ENCODE data around the gene RTP2.

The RTP2 gene, protein sequence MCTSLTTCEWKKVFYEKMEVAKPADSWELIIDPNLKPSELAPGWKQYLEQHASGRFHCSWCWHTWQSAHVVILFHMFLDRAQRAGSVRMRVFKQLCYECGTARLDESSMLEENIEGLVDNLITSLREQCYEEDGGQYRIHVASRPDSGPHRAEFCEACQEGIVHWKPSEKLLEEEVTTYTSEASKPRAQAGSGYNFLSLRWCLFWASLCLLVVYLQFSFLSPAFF

DNA sequence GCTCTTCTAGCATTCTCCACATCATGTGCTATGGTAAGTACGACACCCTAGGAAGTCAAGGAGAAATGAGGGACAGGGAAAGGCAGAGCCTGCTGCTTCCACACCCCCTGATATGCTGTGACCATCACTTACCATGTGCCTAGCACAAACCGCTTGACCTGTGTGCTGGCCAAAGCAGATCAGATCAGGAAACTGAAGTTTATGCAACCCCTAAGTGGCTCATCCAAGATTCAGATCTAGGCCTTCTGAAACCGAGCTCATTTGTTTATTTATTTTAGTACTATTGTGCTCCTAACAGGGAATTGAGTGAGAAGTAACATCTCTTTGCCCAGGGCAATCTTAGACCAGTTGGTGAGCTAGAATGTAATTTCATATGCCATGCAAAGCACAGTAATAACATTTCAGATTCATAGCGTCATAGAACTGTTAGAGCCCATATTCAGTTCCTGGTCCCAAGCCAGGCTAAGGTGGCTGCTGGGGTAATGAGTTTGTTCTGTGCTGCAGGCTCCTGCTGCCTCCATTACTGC is at the start of gene RTP2:
Gene RTP2, minus strand, starts transcription at position 51 of the 527 bp plus-strand sequence. CDS start 429 bp downstream, outside the sequence.
- no peak for DNase-seq (ENCODE audit: low read depth in 3 of 3)

DNA sequence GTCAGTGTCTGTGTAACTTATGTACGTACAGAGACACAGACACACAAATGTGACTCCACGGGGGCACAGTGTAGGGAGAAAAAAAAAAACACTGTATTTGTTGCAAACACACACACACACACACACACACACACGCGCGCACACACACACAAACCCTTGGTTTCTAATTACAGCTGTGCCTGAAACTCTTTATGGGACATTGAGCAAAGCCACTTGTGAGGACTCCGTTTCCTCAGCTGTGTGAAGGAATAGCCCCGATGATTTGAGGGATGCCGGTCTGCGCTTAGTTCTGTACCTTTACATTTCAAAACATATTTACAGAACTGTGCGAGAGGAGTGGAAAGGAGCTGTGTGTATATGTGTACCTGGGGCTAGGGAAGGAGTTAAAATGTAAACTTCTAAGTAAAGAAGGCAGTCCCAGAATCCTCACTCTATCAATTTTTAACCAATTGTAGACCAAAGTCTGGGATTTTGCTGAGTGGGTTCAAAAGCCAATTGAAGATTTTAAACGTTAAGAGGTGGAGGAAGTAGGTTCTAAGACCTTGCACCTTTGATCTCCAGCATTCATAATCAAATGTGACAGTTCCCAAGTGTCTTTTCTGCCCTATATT is 48.3 kb upstream of the RTP2 start:
- DNase-seq (ENCODE audit: low read depth in 3 of 3) = no peak

DNA sequence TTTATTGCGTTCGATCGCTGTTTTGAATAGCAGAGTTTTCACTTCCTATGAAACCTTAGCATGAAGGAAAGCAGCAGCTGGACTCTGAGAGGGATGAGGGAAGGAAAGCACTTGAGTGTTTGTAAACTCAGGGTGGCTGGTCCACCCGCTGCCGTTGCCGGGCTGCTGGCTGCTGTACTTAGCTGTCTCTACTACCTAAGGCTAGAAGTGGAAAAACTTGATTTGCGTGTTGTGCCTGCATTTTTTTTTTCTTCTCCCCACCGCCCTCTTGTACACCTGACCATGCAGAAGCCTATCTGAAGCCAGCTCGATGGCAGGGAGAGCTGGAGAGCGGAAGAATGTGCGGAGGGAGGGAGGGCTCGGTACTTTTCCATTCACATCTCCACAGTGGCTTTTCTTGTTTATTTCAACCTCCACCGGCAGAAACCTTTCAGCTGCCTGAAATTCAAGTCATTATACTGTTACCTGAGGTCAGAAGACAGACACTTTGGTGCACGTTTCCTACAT is 47.7 kb upstream of the RTP2 start:
- DNase-seq (ENCODE audit: low read depth in 3 of 3) = no peak

DNA sequence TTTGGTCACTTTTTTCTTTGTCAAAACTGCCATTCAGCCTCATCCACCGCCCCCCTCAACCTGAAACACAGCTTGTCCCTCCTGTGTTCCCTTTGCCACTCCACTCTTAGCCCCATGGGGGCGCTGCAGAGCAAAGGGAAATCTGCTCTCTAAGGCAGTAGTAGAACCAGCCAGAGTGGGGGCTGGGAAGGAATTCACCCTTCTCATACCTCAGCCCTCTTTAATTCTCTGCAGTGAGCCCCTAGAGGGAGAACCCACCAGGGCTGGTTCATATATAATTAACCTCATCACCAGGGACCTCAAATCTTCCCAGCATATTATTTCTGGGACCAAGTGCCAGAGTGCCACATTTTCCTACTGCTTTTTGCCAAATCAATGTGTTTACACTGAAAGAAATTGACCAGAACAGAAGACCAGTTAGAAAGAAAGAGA is 45.7 kb upstream of the RTP2 start:
- peak; percentile 79 to 87 (median 82) for DNase-seq (ENCODE audit: low read depth in 3 of 3)

DNA sequence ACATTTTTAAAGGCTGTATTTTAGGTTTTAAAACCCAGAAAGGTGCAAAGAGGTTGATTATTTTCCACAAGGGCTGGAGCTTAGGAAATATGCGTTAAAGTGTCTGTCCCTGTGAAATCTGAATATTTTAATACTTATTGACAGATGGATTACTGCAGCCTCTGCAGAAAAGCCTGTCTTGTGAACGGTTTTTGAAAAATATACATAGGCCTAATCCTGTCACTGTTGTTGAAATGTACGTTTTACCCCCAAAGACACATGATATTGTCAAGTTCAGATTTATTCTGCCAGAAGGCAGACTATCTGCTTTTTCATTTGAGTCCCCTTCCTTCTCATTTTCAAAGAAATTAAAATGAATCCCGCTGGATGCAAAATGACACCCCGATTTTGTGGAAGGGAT is 45.1 kb upstream of the RTP2 start:
- DNase-seq (ENCODE audit: low read depth in 3 of 3) = no peak

DNA sequence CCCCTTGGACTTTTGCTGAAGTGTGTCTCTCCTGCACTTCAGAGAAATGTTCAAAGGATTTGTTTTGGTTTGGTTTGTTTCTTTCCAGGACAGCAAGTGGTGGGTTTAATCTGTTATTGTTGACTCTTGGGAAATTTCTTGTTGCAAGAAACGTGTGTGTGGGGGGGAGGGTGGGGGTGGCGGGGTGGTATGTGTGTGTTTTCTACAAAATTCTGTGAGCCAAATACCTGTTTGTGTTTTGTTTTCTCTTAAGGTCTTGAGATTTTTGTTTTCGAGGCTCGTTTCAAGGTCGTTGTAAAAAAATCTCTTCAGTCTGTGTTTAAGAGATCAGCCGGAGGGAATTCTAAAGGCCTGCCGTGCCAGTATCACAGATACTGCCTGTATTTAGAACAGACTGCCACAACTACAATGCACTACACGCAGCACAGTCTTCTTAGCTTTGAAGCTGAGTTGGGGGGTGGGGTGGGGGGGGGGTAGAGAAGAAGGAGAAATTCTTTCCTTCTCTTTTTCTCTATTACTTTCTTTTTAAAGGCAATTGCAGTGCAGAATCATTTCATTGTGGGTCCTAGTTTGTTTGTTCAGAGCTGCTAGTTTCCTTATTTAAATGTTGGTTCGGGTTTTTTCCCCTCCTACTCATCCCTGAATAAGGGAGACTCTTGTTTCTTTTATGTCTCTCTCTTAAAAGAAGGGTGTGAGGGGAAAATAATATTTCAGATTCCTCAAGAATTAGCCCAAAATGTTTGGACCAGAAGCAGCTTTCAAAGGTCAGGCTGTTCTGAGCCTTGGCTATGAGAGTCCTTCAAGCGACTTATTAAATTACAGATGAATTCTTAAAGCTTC is 44.3 kb upstream of the RTP2 start:
- DNase-seq (ENCODE audit: low read depth in 3 of 3) = no peak

DNA sequence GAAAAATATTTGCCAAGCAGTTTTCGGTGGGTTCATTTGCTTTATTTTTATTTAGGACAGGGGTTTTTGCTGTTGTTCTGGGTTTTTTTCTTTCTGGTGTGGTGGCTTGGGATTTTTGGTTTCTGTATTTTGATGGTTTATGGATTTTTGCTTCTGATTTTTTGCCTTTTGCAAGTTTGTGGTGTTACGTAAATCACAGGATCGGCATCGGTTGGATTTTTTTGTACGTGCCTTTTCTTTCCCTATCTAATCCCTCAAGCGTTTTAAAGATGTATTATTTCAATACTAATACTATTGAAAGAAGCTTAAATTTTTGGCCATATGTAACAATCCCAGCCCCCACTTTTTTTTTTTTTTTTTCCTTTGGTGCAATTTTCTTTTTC is 43.7 kb upstream of the RTP2 start:
- DNase-seq (ENCODE audit: low read depth in 3 of 3) = no peak

DNA sequence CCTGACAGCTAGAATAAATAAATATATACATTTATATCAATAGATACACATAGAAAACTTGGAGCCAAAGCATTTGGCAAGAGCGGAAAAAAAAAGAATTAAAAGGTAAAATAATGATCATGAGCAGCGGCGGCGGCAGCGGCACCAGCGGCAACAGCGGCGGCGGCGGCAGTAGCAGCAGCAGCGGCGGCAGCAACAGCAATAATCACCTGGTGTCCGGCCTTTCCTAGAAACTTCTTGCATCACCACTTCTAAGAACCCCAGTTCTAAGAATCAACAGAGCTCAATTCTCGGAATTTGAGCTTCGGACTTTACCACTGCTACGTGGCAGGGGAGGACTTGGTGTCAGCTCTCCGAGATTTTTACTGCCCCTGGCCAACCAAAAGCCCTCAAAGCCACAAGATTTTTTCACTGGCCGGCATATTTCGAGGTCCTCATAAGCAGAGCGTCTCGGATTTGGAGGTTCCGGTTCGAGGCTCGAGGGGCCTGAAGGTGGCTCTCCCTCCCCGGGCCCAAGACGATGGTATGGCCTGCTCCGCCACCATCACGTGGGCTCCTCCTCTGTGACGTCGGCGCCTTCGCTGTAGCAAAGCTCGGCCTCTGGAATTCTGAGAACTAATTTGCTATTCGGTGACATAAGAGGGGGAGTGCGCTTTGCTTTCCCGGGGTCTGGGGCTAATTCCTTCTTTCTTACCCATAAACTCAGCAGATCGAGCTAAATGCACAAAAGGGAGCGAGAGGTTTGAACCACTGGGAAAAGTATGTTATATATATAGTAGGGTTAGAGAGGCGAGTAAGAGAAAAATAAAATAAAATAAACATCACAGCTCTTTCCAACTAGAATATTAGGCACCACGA is 43.1 kb upstream of the RTP2 start, which contains the start of gene BCL6:
Gene BCL6, minus strand, starts transcription at position 268 of the 858 bp plus-strand sequence. CDS start 11,775 bp downstream, outside the sequence.
- peak; percentile 71 to 81 (median 76) for DNase-seq (ENCODE audit: low read depth in 3 of 3)

DNA sequence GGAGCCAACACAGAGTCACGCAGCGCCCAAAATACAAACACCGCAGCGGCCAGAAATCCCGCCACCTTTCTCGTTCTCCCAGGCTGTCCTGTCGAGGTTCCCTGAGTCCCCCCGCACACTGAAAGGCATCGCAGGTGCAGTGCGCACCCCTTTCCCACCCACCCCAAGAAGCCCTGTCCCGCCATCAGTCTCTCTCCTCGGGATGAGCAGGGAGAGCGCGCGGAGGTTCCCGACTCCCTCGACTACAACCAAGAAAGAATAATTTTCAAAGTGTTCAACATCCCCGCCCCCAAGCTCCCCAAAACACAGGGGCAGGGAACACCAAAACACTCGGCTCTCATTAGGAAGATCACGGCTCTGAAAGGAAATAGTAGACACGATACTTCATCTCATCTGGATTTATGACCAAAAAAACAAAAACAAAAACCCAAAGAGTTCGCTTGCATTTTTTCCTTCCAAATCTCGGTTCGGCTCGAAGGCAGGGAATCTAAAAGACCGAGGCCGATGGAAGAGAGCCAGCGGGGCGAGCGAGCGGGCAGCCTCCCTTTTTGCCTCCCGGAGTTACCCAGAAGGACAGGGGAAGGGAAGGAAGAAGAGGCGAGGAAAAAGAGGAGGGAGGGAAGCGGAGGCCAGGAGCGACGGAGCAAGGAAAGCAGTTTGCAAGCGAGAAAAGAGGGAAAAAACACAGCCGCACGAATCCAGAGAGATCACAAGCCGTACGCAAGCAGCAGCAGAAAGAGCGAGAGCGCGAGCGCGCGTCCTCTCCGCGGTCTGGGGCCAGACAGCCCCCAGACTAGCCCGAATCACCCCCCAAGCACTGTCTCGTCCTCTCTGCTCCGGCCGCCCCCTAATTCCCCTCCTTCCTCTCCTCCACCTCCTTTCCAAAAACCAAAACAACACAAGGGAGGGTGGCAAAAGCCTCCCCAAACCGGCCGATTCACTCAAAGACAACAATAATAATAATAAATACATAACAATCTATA is 42.1 kb upstream of the RTP2 start:
- peak in 1 of 3 experiments; percentile 25 for DNase-seq (ENCODE audit: low read depth in 3 of 3)

DNA sequence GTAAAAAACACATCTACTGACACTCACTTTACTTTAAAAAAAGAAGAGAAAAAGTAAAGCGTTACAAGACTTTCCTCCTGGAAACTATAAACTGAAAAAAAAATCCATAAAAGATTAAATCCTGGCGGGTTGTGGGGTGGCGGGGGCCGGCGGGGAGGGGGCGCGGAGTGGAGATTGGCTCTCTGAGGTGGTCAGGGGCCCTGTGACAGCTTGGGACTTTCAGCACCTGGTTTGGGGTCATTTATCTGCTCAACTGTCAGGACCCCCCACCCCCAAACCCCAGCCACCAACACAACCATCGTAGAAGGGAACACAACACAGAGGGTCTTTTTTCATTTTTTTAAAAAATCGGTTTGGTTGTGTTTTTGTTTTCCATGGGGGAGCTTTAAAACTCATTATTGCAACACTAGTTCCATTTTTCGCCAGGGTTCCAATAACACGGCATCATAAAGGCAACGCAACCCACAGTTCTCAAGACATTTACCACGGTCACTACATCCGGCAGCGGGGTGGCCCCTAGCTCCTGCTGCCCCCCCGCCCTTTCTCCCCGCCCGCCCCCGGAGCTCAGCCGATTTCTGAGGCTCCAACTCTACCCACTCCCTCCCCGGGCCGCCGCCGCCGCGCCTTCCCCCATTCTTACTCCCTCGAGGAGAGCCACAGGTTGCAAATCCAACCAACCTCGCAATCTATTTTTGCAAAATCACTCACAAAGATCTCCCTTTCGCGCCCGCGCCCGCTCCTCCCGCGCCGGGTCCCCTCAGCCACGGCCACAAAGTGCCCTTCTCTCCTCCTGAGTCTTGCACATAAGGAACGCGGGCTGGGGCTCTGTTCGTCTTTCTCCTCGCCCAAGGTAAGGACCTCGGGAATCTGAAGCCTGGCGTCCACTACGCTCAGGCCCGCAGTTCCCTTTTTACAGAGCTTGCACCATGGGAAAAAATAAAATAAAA is 41.1 kb upstream of the RTP2 start:
- DNase-seq (ENCODE audit: low read depth in 3 of 3) = peak in 2 of 3 experiments; percentile 31 to 50

DNA sequence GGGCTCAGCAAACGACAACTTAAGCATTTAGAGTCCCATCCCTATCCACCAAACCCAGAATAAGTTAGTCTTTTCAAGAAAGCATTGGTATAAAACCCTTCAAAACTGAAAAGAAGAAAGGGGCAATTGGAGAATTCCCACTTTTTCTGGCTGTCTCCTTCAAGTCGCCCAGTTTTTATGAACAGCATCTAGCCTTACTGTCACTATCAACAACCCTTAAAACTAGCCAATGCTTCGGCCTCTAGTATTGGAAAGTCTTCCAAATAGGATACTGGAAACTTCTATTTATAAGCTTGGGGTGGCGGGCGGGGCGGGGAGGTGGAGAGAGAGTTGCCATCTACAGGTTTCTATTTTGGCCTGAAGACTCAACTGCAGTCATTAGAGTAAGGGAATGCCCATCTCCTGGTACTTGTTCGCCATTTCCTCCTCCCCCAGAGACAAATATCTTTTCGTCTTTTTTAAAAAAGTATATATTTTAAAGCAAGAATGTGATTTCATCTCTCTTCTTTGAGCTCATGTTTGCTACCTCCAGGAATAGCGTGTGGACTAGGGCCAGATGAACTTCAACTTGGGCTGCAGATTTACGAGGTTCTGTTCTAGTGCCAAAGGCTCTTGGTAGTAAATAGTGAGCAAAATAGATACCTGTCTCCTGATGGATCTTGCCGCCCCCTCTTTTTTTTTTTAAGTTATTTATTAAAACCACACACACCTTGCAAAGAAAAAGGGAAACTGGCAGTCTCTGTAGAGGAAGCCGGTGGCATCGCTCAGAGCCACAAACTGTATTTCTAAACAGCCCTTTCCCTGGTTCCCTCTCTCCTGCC is 40.2 kb upstream of the RTP2 start:
- no peak for DNase-seq (ENCODE audit: low read depth in 3 of 3)

DNA sequence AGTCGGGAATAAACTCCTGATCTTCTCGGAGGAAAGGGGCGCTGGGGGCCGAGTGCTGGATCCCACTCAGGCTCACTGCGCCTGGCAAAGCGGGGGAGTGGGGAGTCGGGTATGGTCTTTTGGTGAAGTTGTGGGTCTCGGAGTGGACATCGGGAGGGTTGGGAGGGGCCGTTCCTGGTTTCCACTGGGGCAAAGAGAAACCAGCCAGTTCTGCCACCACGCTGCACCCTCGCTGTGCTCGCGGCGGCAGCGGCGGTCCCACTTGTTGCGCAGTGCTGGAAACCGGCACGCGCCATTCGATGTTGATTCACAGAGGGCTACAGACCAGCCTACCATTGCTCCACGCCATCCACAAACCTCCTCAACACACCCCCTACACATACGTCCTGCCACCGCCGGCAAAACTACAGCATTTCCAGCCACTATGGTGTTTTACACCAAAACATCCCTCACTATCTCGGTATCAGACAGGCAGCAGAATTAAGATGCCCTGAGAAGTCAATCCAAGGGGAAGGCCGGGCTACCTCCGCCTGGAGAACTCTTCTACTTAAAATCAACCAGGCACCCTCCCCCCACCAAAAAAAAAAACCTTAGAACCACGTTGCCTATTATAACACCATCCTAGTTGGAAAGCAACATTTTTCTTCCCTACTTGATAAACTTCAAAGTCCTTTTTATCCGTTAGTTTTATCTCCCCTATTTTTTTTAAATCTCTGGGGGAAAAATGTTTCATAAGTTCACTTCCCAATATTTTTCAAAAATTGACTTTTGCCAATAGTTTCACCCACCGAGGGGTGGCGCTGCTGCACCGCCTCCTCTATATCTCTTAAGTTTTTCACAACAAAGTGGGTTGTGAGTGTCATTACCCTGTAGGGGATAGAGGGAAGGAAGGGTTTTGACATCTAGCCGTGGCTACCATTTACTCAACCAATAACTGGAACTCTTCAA is 39.3 kb upstream of the RTP2 start:
- DNase-seq (ENCODE audit: low read depth in 3 of 3) = peak in 2 of 3 experiments; percentile 50 to 63

DNA sequence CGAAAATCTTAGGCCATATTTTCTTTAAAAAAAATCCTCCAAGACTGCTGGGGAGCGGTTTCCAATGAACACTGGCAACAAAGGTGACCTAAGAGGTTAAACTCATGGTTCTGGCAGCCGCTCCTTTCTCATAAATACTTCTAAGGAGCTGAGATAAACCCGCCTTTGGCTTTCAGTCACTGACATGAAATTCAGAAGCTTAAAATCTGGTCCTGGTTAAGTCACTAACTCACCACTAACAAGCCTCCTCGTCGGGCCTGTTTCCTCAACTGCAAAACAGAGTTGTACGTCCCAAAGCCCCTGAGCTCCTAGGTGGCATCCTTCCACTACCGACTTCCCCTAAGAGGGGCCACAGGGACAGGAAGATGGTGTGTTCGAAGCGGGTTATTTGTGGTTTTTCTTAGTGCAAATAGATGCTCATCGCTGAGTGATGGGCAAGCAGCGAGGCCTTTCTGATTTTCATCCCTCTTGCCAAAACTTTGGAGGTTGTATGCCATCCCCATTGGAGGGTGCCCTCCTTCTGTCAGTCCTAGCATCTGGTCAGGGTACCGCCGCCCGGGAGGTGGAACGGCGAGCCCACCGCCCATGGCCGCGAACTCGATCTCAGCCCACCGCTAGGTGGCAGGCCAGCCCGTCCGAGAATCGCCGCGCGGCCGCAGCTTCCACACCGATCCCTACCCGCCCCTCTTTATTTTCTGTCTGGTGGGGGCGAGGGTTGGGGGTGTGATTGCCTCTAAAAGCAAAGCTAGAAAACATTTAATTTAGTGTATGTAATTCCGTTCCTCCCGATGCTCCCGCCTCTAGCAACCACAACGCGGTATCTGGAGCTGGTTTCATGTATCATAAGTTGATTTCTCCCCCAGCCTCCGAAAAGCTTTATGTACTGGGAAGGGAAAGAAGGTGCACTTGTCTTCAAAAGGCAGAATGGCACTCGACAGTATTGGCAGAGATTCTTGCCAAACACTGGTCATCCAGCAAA is 38.4 kb upstream of the RTP2 start:
- DNase-seq (ENCODE audit: low read depth in 3 of 3) = peak in 2 of 3 experiments; percentile 55 to 62

DNA sequence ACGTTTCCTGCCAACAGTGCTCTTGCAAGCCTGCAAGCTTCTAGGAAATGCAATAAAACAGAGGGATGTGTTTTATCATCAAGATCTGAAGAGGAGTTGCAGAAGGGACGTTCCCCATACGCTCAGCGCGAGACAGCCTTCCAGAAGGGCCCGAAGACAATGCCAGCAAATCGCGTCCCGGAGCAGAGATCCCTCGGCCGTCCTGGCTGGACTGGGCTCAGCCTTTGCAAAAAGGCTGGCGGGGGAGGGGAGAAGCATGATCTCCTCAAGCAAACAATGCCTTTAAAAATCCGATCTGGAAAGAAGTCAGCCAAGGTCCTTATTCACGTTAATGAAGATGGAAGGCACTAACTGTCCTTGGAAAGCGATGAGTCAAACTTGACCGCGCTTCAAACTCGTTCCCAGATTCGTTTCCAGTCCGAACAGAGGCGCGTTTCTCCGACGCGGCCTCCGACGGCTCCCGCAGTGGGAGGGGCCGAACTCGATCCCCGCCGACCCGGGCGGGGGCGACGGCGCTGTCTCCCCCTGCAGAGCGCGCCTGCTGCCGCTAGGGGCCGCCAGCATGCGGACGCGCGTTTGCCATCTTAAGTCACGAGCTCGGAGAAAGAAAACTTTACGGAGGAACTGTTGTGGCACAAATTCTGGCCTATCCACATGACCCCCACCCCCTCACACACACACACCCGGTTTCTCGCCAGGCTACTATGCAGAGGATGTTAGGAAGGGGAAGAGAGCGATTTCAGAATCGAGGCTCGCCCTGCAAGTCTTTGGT is 37.4 kb upstream of the RTP2 start:
- peak in 2 of 3 experiments; percentile 65 to 68 for DNase-seq (ENCODE audit: low read depth in 3 of 3)

DNA sequence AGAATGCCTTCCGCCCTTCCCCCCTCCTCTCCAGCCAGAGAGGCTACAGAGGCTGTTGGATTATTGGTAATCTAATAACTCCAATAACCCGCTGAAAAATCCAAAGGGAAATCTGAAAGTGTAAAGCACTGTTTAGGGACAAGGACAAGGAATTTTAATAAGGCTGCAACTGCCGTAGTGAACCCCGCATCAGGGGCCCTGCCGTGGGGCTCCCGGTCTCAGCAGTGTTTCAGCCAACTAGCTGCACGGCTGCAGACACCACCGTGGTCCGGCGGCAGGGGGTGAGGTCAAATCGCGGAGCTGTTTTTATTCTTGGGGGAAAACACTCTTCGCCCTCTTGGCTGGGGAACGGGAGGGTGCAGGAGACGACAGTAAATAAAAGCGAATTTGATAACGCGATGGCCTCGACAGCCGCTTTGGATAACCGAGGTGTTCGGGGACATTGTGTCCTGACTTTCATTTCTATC is 36.8 kb upstream of the RTP2 start:
- no peak for DNase-seq (ENCODE audit: low read depth in 3 of 3)
